Tibial artery (tissue), 4 donors: ENCODE data around the gene CCDC185.
"Not testable (repeated sequence)": the region's sequence is repeated elsewhere in the genome, so short reads cannot be mapped to it uniquely, and the experiment has no call there.

ENCODE experiments used
- DNase-seq, 2 donors: peaks; one replicate each; pipeline ENCODE4 v3.0.0-alpha.2; 2019
- H3K27ac ChIP-seq, 2 donors: fragments of 200-600 bp; sonication (generic) in 1 of 2; 1 replicate in 1 of 2; 2 replicates in 1 of 2; pipeline ENCODE4 v1.5.1; 2018 to 2019; ENCODE audit warnings: mild to moderate bottlenecking in 1 of 2
- H3K27me3 ChIP-seq, 2 donors: fragments of 200-600 bp; sonication (generic) in 1 of 2; one replicate each; pipeline versions ENCODE4 v1.5.1 to v1.6.0; 2016 to 2019
- H3K36me3 ChIP-seq, 3 donors: fragments of 200-600 bp; sonication (generic) in 2 of 3; one replicate each; pipeline ENCODE4 v1.5.1; 2016 to 2019; ENCODE audit warnings: mild to moderate bottlenecking in 2 of 3
- H3K4me1 ChIP-seq, 4 donors: fragments of 200-600 bp; sonication (generic) in 2 of 4; 1 replicate in 3 of 4; 2 replicates in 1 of 4; pipeline ENCODE4 v1.5.1; 2016 to 2019
- H3K4me3 ChIP-seq, 2 donors: fragments of 200-600 bp; sonication (generic) in 1 of 2; 1 replicate in 1 of 2; 2 replicates in 1 of 2; pipeline ENCODE4 v1.5.1; 2018 to 2019; ENCODE audit warnings: mild to moderate bottlenecking in 2 of 2
- H3K9me3 ChIP-seq, 3 donors: fragments of 200-600 bp; sonication (generic) in 1 of 3; one replicate each; pipeline ENCODE4 v1.5.1; 2016 to 2019
- CTCF ChIP-seq, 2 experiments: fragments of 200-600 bp in 1 of 2; fragments of 450-650 bp in 1 of 2; IDR thresholded peaks; one replicate each; pipeline ENCODE4 v1.5.1; 2017 to 2019; ENCODE audit warnings: antibody characterized with exemption in 2 of 2, mild to moderate bottlenecking in 1 of 2, moderate library complexity in 1 of 2
- intact Hi-C: fragments of 100-400 bp; cut with DNase I; formaldehyde crosslinking; loops from one replicate; pipeline ENCODE4 v1.15.0; 2023; ENCODE audit warnings: low total_unique reads

Gene CCDC185

DNA sequence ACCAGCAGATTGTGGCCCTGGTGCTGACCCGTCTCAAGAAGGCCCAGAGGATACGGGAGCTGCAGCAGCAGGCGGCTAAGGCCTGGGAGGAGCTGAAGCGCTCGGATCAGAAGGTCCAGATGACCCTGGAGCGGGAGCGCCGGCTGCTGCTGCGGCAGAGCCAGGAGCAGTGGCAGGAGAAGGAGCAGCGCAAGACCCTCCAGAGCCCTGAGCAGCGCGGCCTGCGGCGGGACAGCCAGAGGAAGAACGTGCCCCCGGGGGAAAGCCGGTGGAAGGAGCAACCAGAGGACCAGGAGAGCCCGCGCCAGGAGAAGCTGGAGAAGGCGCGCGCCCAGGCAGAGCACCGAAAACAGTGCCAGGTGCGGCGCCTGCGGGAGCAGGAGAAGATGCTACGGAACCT is 1.0 kb downstream of the CCDC185 start:
- H3K36me3 ChIP-seq = no peaks in the 10 kb centered on the region
- no peak overlapping the region for H3K4me3 ChIP-seq
- H3K27ac ChIP-seq = no peak overlapping the region
- intact Hi-C loops = no loop called here
- H3K9me3 ChIP-seq = no peaks in the 10 kb centered on the region
- DNase-seq = no peak
- H3K4me1 ChIP-seq = peaks cover 0 to 10% (median 8%) of the 10 kb centered on the region in 4 donors
- TF ChIP-seq CTCF (IDR thresholded peaks at IDR 0.05) = no peak
- peaks cover 0 to 44% of the 10 kb centered on the region in 2 donors for H3K27me3 ChIP-seq

GRCh38 chr1:223394706-223395105 is 1.5 kb downstream of the CCDC185 start:
- no peak overlapping the region for H3K27ac ChIP-seq
- intact Hi-C loops = no loop called here
- H3K9me3 ChIP-seq = no peaks in the 10 kb centered on the region
- no peak overlapping the region for H3K4me3 ChIP-seq
- H3K4me1 ChIP-seq = peaks cover 0 to 10% (median 8%) of the 10 kb centered on the region in 4 donors
- no peak for TF ChIP-seq CTCF (IDR thresholded peaks at IDR 0.05)
- H3K36me3 ChIP-seq = no peaks in the 10 kb centered on the region
- DNase-seq = no peak
- peaks cover 0 to 40% of the 10 kb centered on the region in 2 donors for H3K27me3 ChIP-seq

DNA sequence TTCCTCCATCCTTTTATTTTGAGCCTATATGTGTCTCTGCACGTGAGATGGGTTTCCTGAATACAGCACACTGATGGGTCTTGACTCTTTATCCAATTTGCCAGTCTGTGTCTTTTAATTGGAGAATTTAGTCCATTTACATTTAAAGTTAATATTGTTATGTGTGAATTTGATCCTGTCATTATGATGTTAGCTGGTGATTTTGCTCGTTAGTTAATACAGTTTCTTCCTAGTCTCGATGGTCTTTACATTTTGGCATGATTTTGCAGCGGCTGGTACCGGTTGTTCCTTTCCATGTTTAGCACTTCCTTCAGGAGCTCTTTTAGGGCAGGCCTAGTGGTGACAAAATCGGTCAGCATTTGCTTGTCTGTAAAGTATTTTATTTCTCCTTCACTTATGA is 6.2 kb downstream of the CCDC185 start:
- H3K9me3 ChIP-seq, H3K4me1 ChIP-seq, H3K4me3 ChIP-seq, DNase-seq, H3K27me3 ChIP-seq, H3K36me3 ChIP-seq, H3K27ac ChIP-seq, intact Hi-C loops: not testable (repeated sequence)

GRCh38 chr1:223401873-223402789 is 8.9 kb downstream of the CCDC185 start:
- no peak for TF ChIP-seq CTCF (IDR thresholded peaks at IDR 0.05)
- H3K4me3 ChIP-seq = no peak overlapping the region
- H3K27ac ChIP-seq = no peak overlapping the region
- intact Hi-C loops = no loop called here
- peaks cover 0 to 4% (median 0%) of the 10 kb centered on the region in 4 donors for H3K4me1 ChIP-seq
- no peaks in the 10 kb centered on the region for H3K9me3 ChIP-seq
- H3K36me3 ChIP-seq = no peaks in the 10 kb centered on the region
- no peaks in the 10 kb centered on the region for H3K27me3 ChIP-seq
- DNase-seq = no peak

GRCh38 chr1:223402790-223403142 is 9.6 kb downstream of the CCDC185 start:
- no peak for TF ChIP-seq CTCF (IDR thresholded peaks at IDR 0.05)
- H3K9me3 ChIP-seq = no peaks in the 10 kb centered on the region
- H3K27me3 ChIP-seq = no peaks in the 10 kb centered on the region
- intact Hi-C loops = no loop called here
- H3K36me3 ChIP-seq = no peaks in the 10 kb centered on the region
- H3K4me1 ChIP-seq = peaks cover 0 to 4% (median 0%) of the 10 kb centered on the region in 4 donors
- DNase-seq = no peak
- H3K4me3 ChIP-seq = no peak overlapping the region
- no peak overlapping the region for H3K27ac ChIP-seq

GRCh38 chr1:223403184-223403815 is 10.1 kb downstream of the CCDC185 start:
- intact Hi-C loops = no loop called here
- H3K36me3 ChIP-seq = no peaks in the 10 kb centered on the region
- no peak for TF ChIP-seq CTCF (IDR thresholded peaks at IDR 0.05)

More at GRCh38 chr1:223403184-223403815, 10.1 kb downstream of the CCDC185 start:
- no peak overlapping the region for H3K27ac ChIP-seq
- no peak for DNase-seq
- H3K27me3 ChIP-seq = no peaks in the 10 kb centered on the region
- H3K9me3 ChIP-seq = no peaks in the 10 kb centered on the region
- peaks cover 0 to 4% (median 0%) of the 10 kb centered on the region in 4 donors for H3K4me1 ChIP-seq
- no peak overlapping the region for H3K4me3 ChIP-seq
